Activated naive CD8-positive, alpha-beta T cell (primary cell): ENCODE results near the gene RABGAP1.

ENCODE experiments used
- H3K27ac Mint-ChIP-seq: one replicate; pipeline ENCODE4 v1.8.0; 2021; ENCODE audit warnings: mixed read lengths
- H3K27me3 Mint-ChIP-seq: one replicate; pipeline ENCODE4 v1.8.0; 2021; ENCODE audit warnings: mixed read lengths
- H3K36me3 Mint-ChIP-seq: one replicate; pipeline ENCODE4 v1.8.0; 2021; ENCODE audit warnings: mixed read lengths
- H3K4me1 Mint-ChIP-seq: one replicate; pipeline ENCODE4 v1.8.0; 2021; ENCODE audit warnings: low read depth, mixed read lengths
- H3K4me3 Mint-ChIP-seq: one replicate; pipeline ENCODE4 v1.8.0; 2021; ENCODE audit warnings: mild to moderate bottlenecking, mixed read lengths
- H3K9me3 Mint-ChIP-seq: one replicate; pipeline ENCODE4 v1.8.0; 2021; ENCODE audit warnings: low read depth, mixed read lengths

RABGAP1 gene

GRCh38 chr9:122931226-122932121, 9.3 kb upstream of the RABGAP1 start, which contains the start of gene ZBTB26:
ZBTB26 (minus strand) TSS chr9:122931512; CDS start chr9:122919934, 11,578 bp downstream.
- Mint-ChIP-seq H3K27me3 (no peaks in the 10 kb centered on the region), H3K4me3 (no peak within 1 kb of the TSS), H3K27ac (peak within 1 kb of the TSS; percentile 95), H3K4me1 (peaks cover 20% of the 10 kb centered on the region), H3K9me3 (no peaks in the 10 kb centered on the region), H3K36me3 (peaks cover under 1% of the 10 kb centered on the region)

GRCh38 chr9:122936464-122936863, 4.4 kb upstream of the RABGAP1 start:
- Mint-ChIP-seq H3K36me3 (peaks cover 2% of the 10 kb centered on the region), H3K27ac (no peak overlapping the region), H3K4me3 (no peak overlapping the region), H3K4me1 (peaks cover 31% of the 10 kb centered on the region), H3K27me3 (no peaks in the 10 kb centered on the region), H3K9me3 (no peaks in the 10 kb centered on the region)

GRCh38 chr9:122936883-122937282, 3.9 kb upstream of the RABGAP1 start:
- Mint-ChIP-seq H3K36me3 (peaks cover 2% of the 10 kb centered on the region), H3K27me3 (no peaks in the 10 kb centered on the region), H3K4me1 (peaks cover 34% of the 10 kb centered on the region), H3K4me3 (no peak overlapping the region), H3K27ac (no peak overlapping the region), H3K9me3 (no peaks in the 10 kb centered on the region)

- H3K36me3 Mint-ChIP-seq, result peaks cover 2% of the 10 kb centered on the region
- H3K9me3 Mint-ChIP-seq, result no peaks in the 10 kb centered on the region
- H3K4me1 Mint-ChIP-seq, result peaks cover 34% of the 10 kb centered on the region
- no peaks in the 10 kb centered on the region for H3K27me3 Mint-ChIP-seq
- H3K27ac Mint-ChIP-seq, result no peak overlapping the region
- no peak overlapping the region for H3K4me3 Mint-ChIP-seq
These were observed 1.2 kb upstream of the RABGAP1 start for GRCh38 chr9:122939601-122940000.

- H3K4me3 Mint-ChIP-seq, result peak overlapping the region; percentile 98
- peaks cover 3% of the 10 kb centered on the region for H3K36me3 Mint-ChIP-seq
- H3K27ac Mint-ChIP-seq, result peak overlapping the region; percentile 69
- peaks cover 36% of the 10 kb centered on the region for H3K4me1 Mint-ChIP-seq
- no peaks in the 10 kb centered on the region for H3K27me3 Mint-ChIP-seq
- no peaks in the 10 kb centered on the region for H3K9me3 Mint-ChIP-seq
These were observed 419 bp upstream of the RABGAP1 start for GRCh38 chr9:122940454-122940748.

GRCh38 chr9:122941582-122942234, 888 bp downstream of the RABGAP1 start:
- Mint-ChIP-seq H3K4me3 (peak overlapping the region; percentile 98), H3K9me3 (no peaks in the 10 kb centered on the region), H3K4me1 (peaks cover 44% of the 10 kb centered on the region), H3K27me3 (no peaks in the 10 kb centered on the region), H3K27ac (peak overlapping the region; percentile 81), H3K36me3 (peaks cover 3% of the 10 kb centered on the region)

GRCh38 chr9:122944960-122945888, 4.4 kb downstream of the RABGAP1 start:
- no peak overlapping the region for H3K27ac Mint-ChIP-seq

GRCh38 chr9:122946461-122947005, 5.7 kb downstream of the RABGAP1 start:
- no peak overlapping the region for H3K27ac Mint-ChIP-seq
- H3K4me1 Mint-ChIP-seq, result peaks cover 68% of the 10 kb centered on the region
- H3K4me3 Mint-ChIP-seq, result no peak overlapping the region
- no peaks in the 10 kb centered on the region for H3K9me3 Mint-ChIP-seq
- no peaks in the 10 kb centered on the region for H3K27me3 Mint-ChIP-seq
- peaks cover 5% of the 10 kb centered on the region for H3K36me3 Mint-ChIP-seq

More at GRCh38 chr9:122944960-122945888, 4.4 kb downstream of the RABGAP1 start:
- peaks cover 66% of the 10 kb centered on the region for H3K4me1 Mint-ChIP-seq
- no peaks in the 10 kb centered on the region for H3K9me3 Mint-ChIP-seq
- no peaks in the 10 kb centered on the region for H3K27me3 Mint-ChIP-seq
- H3K4me3 Mint-ChIP-seq, result no peak overlapping the region
- H3K36me3 Mint-ChIP-seq, result peaks cover 5% of the 10 kb centered on the region

GRCh38 chr9:122948313-122948712, 7.5 kb downstream of the RABGAP1 start:
- Mint-ChIP-seq H3K27me3 (no peaks in the 10 kb centered on the region), H3K4me3 (no peak overlapping the region), H3K27ac (no peak overlapping the region), H3K36me3 (peaks cover 5% of the 10 kb centered on the region), H3K4me1 (peaks cover 59% of the 10 kb centered on the region), H3K9me3 (no peaks in the 10 kb centered on the region)

- H3K27ac Mint-ChIP-seq, result no peak overlapping the region
- H3K4me1 Mint-ChIP-seq, result peaks cover 62% of the 10 kb centered on the region
- H3K9me3 Mint-ChIP-seq, result no peaks in the 10 kb centered on the region
- peaks cover 5% of the 10 kb centered on the region for H3K36me3 Mint-ChIP-seq
- no peak overlapping the region for H3K4me3 Mint-ChIP-seq
- H3K27me3 Mint-ChIP-seq, result no peaks in the 10 kb centered on the region
These were observed 8.9 kb downstream of the RABGAP1 start for GRCh38 chr9:122949696-122950095.

GRCh38 chr9:122950263-122950662, 9.4 kb downstream of the RABGAP1 start:
- H3K27me3 Mint-ChIP-seq, result no peaks in the 10 kb centered on the region
- H3K4me1 Mint-ChIP-seq, result peaks cover 62% of the 10 kb centered on the region
- H3K4me3 Mint-ChIP-seq, result no peak overlapping the region
- no peak overlapping the region for H3K27ac Mint-ChIP-seq
- H3K9me3 Mint-ChIP-seq, result no peaks in the 10 kb centered on the region
- peaks cover 6% of the 10 kb centered on the region for H3K36me3 Mint-ChIP-seq

GRCh38 chr9:122951056-122951455, 10.2 kb downstream of the RABGAP1 start:
- Mint-ChIP-seq H3K4me3 (no peak overlapping the region), H3K4me1 (peaks cover 57% of the 10 kb centered on the region), H3K9me3 (no peaks in the 10 kb centered on the region), H3K27ac (no peak overlapping the region), H3K36me3 (peaks cover 4% of the 10 kb centered on the region), H3K27me3 (no peaks in the 10 kb centered on the region)

- H3K4me1 Mint-ChIP-seq, result peaks cover 35% of the 10 kb centered on the region
- H3K4me3 Mint-ChIP-seq, result no peak overlapping the region
These were observed 13.5 kb downstream of the RABGAP1 start for GRCh38 chr9:122954253-122954691.

GRCh38 chr9:122955961-122956360, 15.1 kb downstream of the RABGAP1 start:
- Mint-ChIP-seq H3K36me3 (peaks cover 14% of the 10 kb centered on the region), H3K4me1 (peaks cover 22% of the 10 kb centered on the region), H3K4me3 (no peak overlapping the region), H3K27ac (no peak overlapping the region), H3K9me3 (no peaks in the 10 kb centered on the region), H3K27me3 (no peaks in the 10 kb centered on the region)

More at GRCh38 chr9:122954253-122954691, 13.5 kb downstream of the RABGAP1 start:
- H3K9me3 Mint-ChIP-seq, result no peaks in the 10 kb centered on the region
- no peak overlapping the region for H3K27ac Mint-ChIP-seq
- peaks cover 4% of the 10 kb centered on the region for H3K36me3 Mint-ChIP-seq
- no peaks in the 10 kb centered on the region for H3K27me3 Mint-ChIP-seq
